ENCODE measurements around the gene FUNDC2.
A peak's percentile ranks its signal among the peaks of the same experiment; 100 is the strongest.

FUNDC2 gene

DNA sequence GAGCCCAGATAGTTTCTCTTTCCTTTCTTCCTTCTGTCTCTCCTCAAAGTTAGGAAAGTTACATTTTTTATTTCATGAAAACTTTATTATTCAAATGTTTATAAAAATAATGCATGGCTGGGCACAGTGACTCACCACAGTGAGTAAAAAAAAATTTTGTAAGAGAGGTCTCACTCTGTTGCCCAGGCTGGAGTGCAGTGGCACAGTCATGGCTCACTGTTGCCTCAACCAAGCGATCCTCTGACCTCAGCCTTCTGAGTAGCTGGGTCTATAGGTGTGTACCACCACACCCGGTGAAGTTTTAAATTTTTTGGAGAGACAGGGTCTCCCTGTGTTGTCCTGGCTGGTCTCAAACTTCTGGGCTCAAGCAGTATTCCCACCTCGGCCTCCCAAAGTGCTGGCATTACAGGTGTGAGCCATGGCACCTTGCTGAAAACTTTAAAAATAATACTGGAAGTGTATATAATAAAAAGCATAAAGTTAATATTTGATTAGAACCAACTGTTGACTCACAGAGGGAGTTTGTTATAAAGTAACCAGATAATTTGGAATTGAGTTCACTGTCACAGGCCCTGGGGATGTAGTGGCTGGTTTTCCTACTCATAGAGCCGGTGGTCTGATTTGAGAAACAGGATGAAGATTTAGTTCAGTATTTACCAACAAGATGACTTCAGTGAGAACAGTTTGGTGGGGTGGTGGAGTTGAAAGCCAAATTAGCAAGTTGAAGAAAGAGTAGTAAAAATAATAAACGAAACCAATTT, 26.3 kb downstream of the FUNDC2 start:
- no peak overlapping the region for H3K4me3 ChIP-seq (ENCODE audit: low read depth, low read length)
- H3K9ac ChIP-seq (ENCODE audit: low read length): no peak overlapping the region
- H3K4me1 ChIP-seq (ENCODE audit: control insufficient read depth, insufficient read depth, low read length): peaks cover 4% of the 10 kb centered on the region; the same call in 1 of the 2 replicates
- H3K27ac ChIP-seq (ENCODE audit: low read depth, low read length): no peak overlapping the region
- peaks cover 6% of the 10 kb centered on the region for H3K36me3 ChIP-seq (ENCODE audit: control insufficient read depth, insufficient read depth, low read length)
- peaks cover 7% of the 10 kb centered on the region; the same call in 1 of the 2 replicates for H3K9me3 ChIP-seq (ENCODE audit: control insufficient read depth, insufficient read depth, low read depth, low read length)
- no peaks in the 10 kb centered on the region for H3K27me3 ChIP-seq (ENCODE audit: control insufficient read depth, insufficient read depth, low read length)

DNA sequence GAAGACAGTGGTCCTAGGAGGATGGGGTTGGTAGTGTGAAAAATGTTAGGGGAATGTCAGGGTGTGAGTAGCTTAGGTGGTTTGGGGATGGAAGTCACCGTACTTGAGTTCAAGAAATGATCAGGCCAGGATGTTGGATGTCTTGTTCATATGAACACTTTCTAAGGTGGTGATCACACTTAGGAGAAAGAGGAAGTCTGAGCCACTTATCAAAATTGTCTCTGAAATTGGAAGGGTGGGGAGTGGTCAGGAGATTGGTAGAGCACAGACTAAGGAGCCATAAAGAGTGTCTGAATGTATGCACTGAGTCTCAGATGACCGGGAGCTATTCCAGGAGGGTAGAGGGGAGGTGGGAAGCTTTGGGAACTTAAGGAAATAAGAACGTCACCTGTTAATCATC, 27.0 kb downstream of the FUNDC2 start:
- H3K4me1 ChIP-seq (ENCODE audit: control insufficient read depth, insufficient read depth, low read length): peaks cover 4% of the 10 kb centered on the region; the same call in 1 of the 2 replicates
- no peak overlapping the region for H3K4me3 ChIP-seq (ENCODE audit: low read depth, low read length)
- H3K27ac ChIP-seq (ENCODE audit: low read depth, low read length): no peak overlapping the region
- H3K36me3 ChIP-seq (ENCODE audit: control insufficient read depth, insufficient read depth, low read length): peaks cover 6% of the 10 kb centered on the region
- no peak overlapping the region for H3K9ac ChIP-seq (ENCODE audit: low read length)
- peaks cover 8% of the 10 kb centered on the region; the same call in 1 of the 2 replicates for H3K9me3 ChIP-seq (ENCODE audit: control insufficient read depth, insufficient read depth, low read depth, low read length)
- no peaks in the 10 kb centered on the region; the same call in 1 of the 2 replicates for H3K27me3 ChIP-seq (ENCODE audit: control insufficient read depth, insufficient read depth, low read length)

DNA sequence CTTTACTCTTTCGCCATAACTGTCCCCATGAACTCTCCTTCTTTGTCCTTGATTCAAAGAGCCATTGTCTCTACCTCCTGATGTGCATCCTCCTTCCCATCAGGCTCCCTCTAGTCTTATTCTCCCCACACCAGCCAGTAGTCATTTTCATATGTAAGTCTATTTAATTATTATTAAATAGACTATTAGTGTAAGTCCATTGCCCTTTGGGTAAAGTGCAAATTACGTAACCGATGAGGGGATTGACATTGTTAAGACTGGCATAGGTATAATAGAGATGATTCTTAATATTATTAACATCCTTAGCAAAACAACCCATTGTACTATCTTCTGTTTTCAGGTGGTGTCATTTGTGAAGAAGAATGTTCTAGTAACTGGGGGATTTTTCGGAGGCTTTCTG, 27.6 kb downstream of the FUNDC2 start:
- Histone ChIP-seq H3K36me3 (ENCODE audit: control insufficient read depth, insufficient read depth, low read length) (peaks cover 6% of the 10 kb centered on the region), H3K4me3 (ENCODE audit: low read depth, low read length) (no peak overlapping the region), H3K27me3 (ENCODE audit: control insufficient read depth, insufficient read depth, low read length) (no peaks in the 10 kb centered on the region; the same call in 1 of the 2 replicates), H3K9me3 (ENCODE audit: control insufficient read depth, insufficient read depth, low read depth, low read length) (peaks cover 8% of the 10 kb centered on the region; the same call in 1 of the 2 replicates), H3K4me1 (ENCODE audit: control insufficient read depth, insufficient read depth, low read length) (peaks cover 4% of the 10 kb centered on the region; the same call in 1 of the 2 replicates), H3K9ac (ENCODE audit: low read length) (no peak overlapping the region), H3K27ac (ENCODE audit: low read depth, low read length) (no peak overlapping the region)

DNA sequence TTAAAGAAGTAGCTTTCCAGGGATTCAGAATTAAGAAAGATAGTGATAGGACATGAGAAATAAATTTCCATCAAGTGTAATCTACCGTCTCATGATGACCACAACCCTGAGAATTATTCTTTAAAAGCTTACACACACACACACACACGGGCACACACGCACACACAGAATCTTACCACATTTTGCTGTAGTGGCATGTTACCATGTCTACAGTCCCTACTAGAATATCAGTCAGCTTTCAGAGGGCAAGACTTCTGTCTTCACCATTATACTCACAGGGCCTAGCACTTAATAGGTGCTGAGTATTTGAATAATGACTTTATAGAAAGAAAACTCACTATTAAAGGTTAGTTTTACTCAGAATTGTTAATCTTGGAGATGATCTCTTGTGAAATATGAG, 28.9 kb downstream of the FUNDC2 start:
- Histone ChIP-seq H3K36me3 (ENCODE audit: control insufficient read depth, insufficient read depth, low read length) (peaks cover 6% of the 10 kb centered on the region), H3K9ac (ENCODE audit: low read length) (no peak overlapping the region), H3K9me3 (ENCODE audit: control insufficient read depth, insufficient read depth, low read depth, low read length) (peaks cover 6% of the 10 kb centered on the region; the same call in 1 of the 2 replicates), H3K4me1 (ENCODE audit: control insufficient read depth, insufficient read depth, low read length) (peaks cover 4% of the 10 kb centered on the region; the same call in 1 of the 2 replicates), H3K4me3 (ENCODE audit: low read depth, low read length) (no peak overlapping the region), H3K27me3 (ENCODE audit: control insufficient read depth, insufficient read depth, low read length) (no peaks in the 10 kb centered on the region; the same call in 1 of the 2 replicates), H3K27ac (ENCODE audit: low read depth, low read length) (no peak overlapping the region)

DNA sequence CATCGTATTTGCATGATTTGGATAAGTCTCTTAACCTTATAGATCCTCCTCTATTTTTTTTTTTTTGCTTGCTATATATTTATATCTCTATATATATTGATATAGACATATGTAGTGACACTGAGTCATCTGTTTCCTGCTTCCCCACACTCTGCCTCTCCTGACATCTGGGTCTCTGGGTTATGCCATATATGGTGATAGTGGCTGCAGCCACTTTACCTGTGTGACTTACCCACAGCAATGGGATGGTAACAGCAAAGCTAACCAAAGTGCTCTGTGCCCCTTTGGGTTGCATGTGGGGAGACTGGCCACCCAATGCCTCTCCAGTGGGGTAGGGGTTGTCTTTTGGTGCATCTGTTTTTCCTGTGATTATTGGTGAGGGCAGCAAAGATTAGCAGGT, 29.8 kb downstream of the FUNDC2 start:
- Histone ChIP-seq H3K4me3 (ENCODE audit: low read depth, low read length) (no peak overlapping the region), H3K9ac (ENCODE audit: low read length) (no peak overlapping the region), H3K9me3 (ENCODE audit: control insufficient read depth, insufficient read depth, low read depth, low read length) (peaks cover 6% of the 10 kb centered on the region; the same call in 1 of the 2 replicates), H3K27me3 (ENCODE audit: control insufficient read depth, insufficient read depth, low read length) (no peaks in the 10 kb centered on the region; the same call in 1 of the 2 replicates), H3K27ac (ENCODE audit: low read depth, low read length) (no peak overlapping the region), H3K4me1 (ENCODE audit: control insufficient read depth, insufficient read depth, low read length) (peaks cover 4% of the 10 kb centered on the region; the same call in 1 of the 2 replicates), H3K36me3 (ENCODE audit: control insufficient read depth, insufficient read depth, low read length) (peaks cover 9% of the 10 kb centered on the region)

DNA sequence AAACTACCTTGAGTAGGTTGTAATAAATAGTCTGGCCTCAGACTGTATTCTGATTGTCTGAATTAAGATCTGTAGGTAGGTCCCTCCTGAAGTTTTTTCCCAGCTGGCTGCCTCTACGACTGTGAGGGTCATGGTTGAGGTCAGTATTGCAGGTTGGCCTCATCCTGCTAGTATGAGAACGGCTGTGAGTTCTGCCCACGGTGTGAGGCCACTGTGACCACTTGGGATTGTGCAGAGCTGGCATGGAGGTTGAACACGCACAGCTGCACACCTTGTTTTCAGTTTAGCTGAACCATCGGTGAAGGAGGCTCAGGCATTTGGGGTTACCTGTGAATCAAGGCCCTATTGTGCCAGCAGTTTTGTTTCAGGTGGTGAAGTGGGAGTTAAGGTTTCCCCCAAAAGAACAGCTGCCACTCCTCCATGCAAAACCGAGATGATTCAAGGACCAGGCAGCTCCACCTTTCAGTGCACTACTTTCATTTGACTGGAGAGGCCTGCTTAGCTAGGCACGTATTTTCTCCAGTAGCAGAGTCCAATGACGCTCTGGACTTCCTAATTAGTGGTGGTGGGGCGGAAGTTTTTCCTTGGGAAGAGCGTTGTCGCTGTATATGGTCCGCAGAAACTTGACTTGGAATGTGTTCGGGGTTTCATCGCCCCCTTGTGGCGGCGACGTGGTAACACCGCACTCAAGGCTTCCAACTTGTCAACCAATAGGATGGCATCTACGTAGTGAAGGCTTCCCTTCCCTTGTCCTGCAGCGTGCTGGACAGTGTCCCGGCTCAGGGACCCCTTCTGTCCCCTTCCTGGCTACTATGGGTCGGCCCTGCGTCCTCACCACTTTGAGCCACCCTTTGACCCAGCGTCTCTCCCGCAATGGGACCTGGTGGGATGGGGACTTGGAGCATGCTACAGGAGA, 30.5 kb downstream of the FUNDC2 start:
- H3K27ac ChIP-seq (ENCODE audit: low read depth, low read length): no peak overlapping the region
- H3K4me1 ChIP-seq (ENCODE audit: control insufficient read depth, insufficient read depth, low read length): peaks cover 4% of the 10 kb centered on the region; the same call in 1 of the 2 replicates
- no peaks in the 10 kb centered on the region; the same call in 1 of the 2 replicates for H3K27me3 ChIP-seq (ENCODE audit: control insufficient read depth, insufficient read depth, low read length)
- no peak overlapping the region for H3K9ac ChIP-seq (ENCODE audit: low read length)
- H3K4me3 ChIP-seq (ENCODE audit: low read depth, low read length): peak overlapping the region; percentile 43
- H3K9me3 ChIP-seq (ENCODE audit: control insufficient read depth, insufficient read depth, low read depth, low read length): peaks cover 6% of the 10 kb centered on the region; the same call in 1 of the 2 replicates
- peaks cover 4% of the 10 kb centered on the region; the same call in 1 of the 2 replicates for H3K36me3 ChIP-seq (ENCODE audit: control insufficient read depth, insufficient read depth, low read length)

DNA sequence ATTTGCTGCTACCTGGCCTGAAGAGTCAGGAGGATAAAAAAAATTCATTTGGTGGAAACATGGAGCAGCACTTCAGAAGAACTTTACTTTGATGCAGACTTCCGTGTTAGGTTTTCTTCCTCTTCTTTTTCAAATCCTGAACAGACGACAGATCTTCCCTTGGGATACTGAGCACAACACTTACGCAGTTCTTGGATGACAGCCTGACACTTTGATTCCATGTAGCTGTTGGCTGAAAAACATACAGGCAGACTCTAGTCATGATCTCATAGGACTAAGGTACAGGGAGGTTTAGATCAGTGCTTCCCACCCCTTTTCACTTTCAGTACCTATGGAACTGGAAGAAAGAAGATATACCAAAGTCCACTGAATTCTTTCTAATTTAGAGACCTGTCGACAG, 35.1 kb downstream of the FUNDC2 start:
- Histone ChIP-seq H3K36me3 (ENCODE audit: control insufficient read depth, insufficient read depth, low read length) (peaks cover 4% of the 10 kb centered on the region; the same call in 1 of the 2 replicates), H3K27ac (ENCODE audit: low read depth, low read length) (no peak overlapping the region), H3K9ac (ENCODE audit: low read length) (no peak overlapping the region), H3K27me3 (ENCODE audit: control insufficient read depth, insufficient read depth, low read length) (no peaks in the 10 kb centered on the region; the same call in 1 of the 2 replicates), H3K4me1 (ENCODE audit: control insufficient read depth, insufficient read depth, low read length) (peaks cover 4% of the 10 kb centered on the region; the same call in 1 of the 2 replicates), H3K9me3 (ENCODE audit: control insufficient read depth, insufficient read depth, low read depth, low read length) (peaks cover 3% of the 10 kb centered on the region; the same call in 1 of the 2 replicates), H3K4me3 (ENCODE audit: low read depth, low read length) (no peak overlapping the region)

DNA sequence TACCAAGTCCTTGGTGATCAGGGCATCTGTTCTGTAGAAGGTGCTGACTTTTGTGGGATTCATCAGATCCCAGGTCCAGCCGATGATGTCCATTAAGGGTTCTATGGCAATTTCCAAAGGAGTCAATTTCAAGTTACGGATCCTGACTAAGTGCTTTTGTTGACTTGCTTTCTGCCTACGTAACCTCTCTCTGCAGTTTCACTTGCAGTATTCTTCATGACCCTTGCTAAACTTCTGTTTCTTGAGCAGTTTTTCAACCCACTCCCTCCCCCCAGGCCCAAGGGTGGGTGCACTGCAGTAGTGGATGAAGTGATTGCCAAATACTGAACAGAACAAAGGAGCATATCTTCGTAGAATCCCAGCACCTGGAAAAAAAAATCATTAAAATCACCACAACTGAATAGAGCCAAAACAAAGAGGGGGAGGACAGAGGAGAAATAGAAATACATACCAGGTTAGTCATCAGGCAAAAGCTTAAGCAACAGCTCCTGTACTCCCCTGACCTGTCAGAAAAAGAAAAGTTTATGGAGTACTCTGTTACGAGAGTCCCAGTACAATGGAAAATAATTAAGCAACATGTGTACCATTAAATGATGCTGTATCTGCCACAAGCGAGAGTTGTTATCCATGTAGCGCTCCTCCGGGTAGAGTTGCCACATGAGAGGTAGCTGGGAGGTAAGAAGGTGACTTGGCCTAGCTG, 38.5 kb downstream of the FUNDC2 start:
- Histone ChIP-seq H3K27me3 (ENCODE audit: control insufficient read depth, insufficient read depth, low read length) (no peaks in the 10 kb centered on the region), H3K9me3 (ENCODE audit: control insufficient read depth, insufficient read depth, low read depth, low read length) (no peaks in the 10 kb centered on the region; the same call in 1 of the 2 replicates), H3K27ac (ENCODE audit: low read depth, low read length) (no peak overlapping the region)

DNA sequence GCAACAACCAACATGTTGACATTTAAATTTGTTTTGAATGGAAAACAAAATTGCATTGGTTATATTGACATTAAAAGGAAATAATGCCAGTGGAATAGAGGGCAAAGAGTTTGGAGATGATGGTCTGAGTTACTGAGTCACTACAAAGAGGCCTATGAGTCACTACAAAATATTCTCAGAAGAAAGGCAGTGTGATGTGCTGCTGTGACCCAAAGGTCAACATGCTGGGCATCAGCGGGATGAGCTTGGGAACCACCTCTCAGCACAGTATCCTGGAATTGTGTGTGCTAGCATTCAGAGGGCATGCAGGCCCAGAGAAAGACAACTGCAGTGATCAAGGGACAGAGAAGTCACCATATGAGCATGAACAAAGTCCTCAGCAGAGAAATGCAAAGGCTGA, 41.5 kb downstream of the FUNDC2 start:
- no peak overlapping the region for H3K27ac ChIP-seq (ENCODE audit: low read depth, low read length)

More for the DNA sequence above, 38.5 kb downstream of the FUNDC2 start:
- H3K4me3 ChIP-seq (ENCODE audit: low read depth, low read length): no peak overlapping the region
- H3K4me1 ChIP-seq (ENCODE audit: control insufficient read depth, insufficient read depth, low read length): no peaks in the 10 kb centered on the region; the same call in 1 of the 2 replicates
- no peak overlapping the region for H3K9ac ChIP-seq (ENCODE audit: low read length)
- H3K36me3 ChIP-seq (ENCODE audit: control insufficient read depth, insufficient read depth, low read length): peaks cover 4% of the 10 kb centered on the region; the same call in 1 of the 2 replicates

DNA sequence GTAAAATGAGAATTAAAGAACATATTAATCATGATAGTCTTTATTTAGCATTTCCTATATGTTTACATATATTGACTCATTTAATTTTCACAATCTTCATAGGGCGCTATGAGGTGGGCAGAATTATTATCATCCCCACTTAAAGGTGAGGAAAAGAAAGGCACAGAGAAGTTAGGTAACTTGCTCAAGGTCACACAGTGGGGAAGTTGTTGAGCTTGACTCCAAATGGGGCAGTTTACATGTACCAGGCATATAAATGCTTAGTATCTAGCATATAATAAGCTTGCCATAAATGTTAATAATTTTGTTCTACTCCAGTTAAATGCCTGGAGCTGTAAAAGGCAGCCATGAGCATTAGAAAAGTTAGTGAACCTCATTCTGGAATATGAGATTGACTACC, 42.8 kb downstream of the FUNDC2 start:
- Histone ChIP-seq H3K4me3 (ENCODE audit: low read depth, low read length) (peak overlapping the region; percentile 80; the same call in 1 of the 2 replicates), H3K27me3 (ENCODE audit: control insufficient read depth, insufficient read depth, low read length) (no peaks in the 10 kb centered on the region), H3K36me3 (ENCODE audit: control insufficient read depth, insufficient read depth, low read length) (peaks cover 8% of the 10 kb centered on the region; the same call in 1 of the 2 replicates), H3K9me3 (ENCODE audit: control insufficient read depth, insufficient read depth, low read depth, low read length) (peaks cover 3% of the 10 kb centered on the region; the same call in 1 of the 2 replicates), H3K4me1 (ENCODE audit: control insufficient read depth, insufficient read depth, low read length) (no peaks in the 10 kb centered on the region; the same call in 1 of the 2 replicates), H3K9ac (ENCODE audit: low read length) (no peak overlapping the region), H3K27ac (ENCODE audit: low read depth, low read length) (no peak overlapping the region)

More for the DNA sequence above, 41.5 kb downstream of the FUNDC2 start:
- H3K36me3 ChIP-seq (ENCODE audit: control insufficient read depth, insufficient read depth, low read length): no peaks in the 10 kb centered on the region; the same call in 1 of the 2 replicates
- H3K9ac ChIP-seq (ENCODE audit: low read length): no peak overlapping the region
- H3K9me3 ChIP-seq (ENCODE audit: control insufficient read depth, insufficient read depth, low read depth, low read length): no peaks in the 10 kb centered on the region; the same call in 1 of the 2 replicates
- no peaks in the 10 kb centered on the region; the same call in 1 of the 2 replicates for H3K4me1 ChIP-seq (ENCODE audit: control insufficient read depth, insufficient read depth, low read length)
- H3K27me3 ChIP-seq (ENCODE audit: control insufficient read depth, insufficient read depth, low read length): no peaks in the 10 kb centered on the region
- no peak overlapping the region for H3K4me3 ChIP-seq (ENCODE audit: low read depth, low read length)
